Ramos (cell line): ENCODE results near the gene IQCE.
"Not testable (repeated sequence)": the region's sequence is repeated elsewhere in the genome, so short reads cannot be mapped to it uniquely, and the experiment has no call there.

Experiments
- in situ Hi-C: fragments of 300-500 bp; cut with MboI; formaldehyde crosslinking; loops from one replicate; pipeline ENCODE4 v1.14.3; 2022; ENCODE audit warnings: low sequenced_read_pairs; ENCODE audit not compliant: unreplicated experiment

The IQCE gene

GRCh38 chr7:2573761-2574160, 15.0 kb downstream of the IQCE start:
- in situ Hi-C loops: no loop called here

- in situ Hi-C loops: no loop called here
Measured at GRCh38 chr7:2575046-2575732, 16.4 kb downstream of the IQCE start.

- in situ Hi-C loops: no loop called here
Measured at GRCh38 chr7:2575733-2576340, 17.1 kb downstream of the IQCE start.

- in situ Hi-C loops: no loop called here
Measured at GRCh38 chr7:2576742-2577491, 18.1 kb downstream of the IQCE start.

- in situ Hi-C loops: no loop called here
Measured at GRCh38 chr7:2577914-2578680, 19.3 kb downstream of the IQCE start.

- in situ Hi-C loops: no loop called here
Measured at GRCh38 chr7:2580636-2581035, 21.9 kb downstream of the IQCE start.

GRCh38 chr7:2582006-2582735, 23.4 kb downstream of the IQCE start:
- in situ Hi-C loops: no loop called here

- in situ Hi-C loops: no loop called here
Measured at GRCh38 chr7:2583798-2584580, 25.2 kb downstream of the IQCE start.

GRCh38 chr7:2585446-2585845, 26.7 kb downstream of the IQCE start:
- in situ Hi-C loops: no loop called here

- in situ Hi-C loops: no loop called here
Measured at GRCh38 chr7:2586326-2587020, 27.7 kb downstream of the IQCE start.

GRCh38 chr7:2587134-2587533, 28.4 kb downstream of the IQCE start:
- in situ Hi-C loops: no loop called here

- in situ Hi-C loops: no loop called here
Measured at GRCh38 chr7:2587778-2588177, 29.0 kb downstream of the IQCE start.

- in situ Hi-C loops: no loop called here
Measured at GRCh38 chr7:2589341-2589740, 30.6 kb downstream of the IQCE start.

GRCh38 chr7:2589941-2590340, 31.2 kb downstream of the IQCE start:
- in situ Hi-C loops: not testable (repeated sequence)

GRCh38 chr7:2592375-2592865, 33.6 kb downstream of the IQCE start:
- in situ Hi-C loops: no loop called here

GRCh38 chr7:2593036-2593727, 34.4 kb downstream of the IQCE start:
- in situ Hi-C loops: no loop called here

- in situ Hi-C loops: no loop called here
Measured at GRCh38 chr7:2594599-2594998, 35.8 kb downstream of the IQCE start.

- in situ Hi-C loops: no loop called here
Measured at GRCh38 chr7:2595258-2595860, 36.6 kb downstream of the IQCE start.
